Kidney epithelial cell (primary cell): ENCODE data around the gene RHBDD2. TPM values are rescaled to one million over a fixed set of nuclear protein-coding genes. Genes with fewer than 3 reads are reported as not detected.

Source experiments
- DNase-seq: peaks from one replicate; pipeline ENCODE4 v3.0.0-alpha.2; 2010; ENCODE audit warnings: low read depth
- H3K27me3 ChIP-seq: 2 replicates; pipeline ENCODE4 v1.6.0; 2011; ENCODE audit warnings: low read length; ENCODE audit not compliant: control insufficient read depth, insufficient read depth
- H3K36me3 ChIP-seq: 2 replicates; pipeline ENCODE4 v1.5.1; 2011; ENCODE audit warnings: low read length; ENCODE audit not compliant: control insufficient read depth, insufficient read depth
- H3K4me3 ChIP-seq: 2 replicates; pipeline ENCODE4 v1.5.1; 2011; ENCODE audit warnings: low read depth, mild to moderate bottlenecking, control low read depth, low read length
- total RNA-seq: library from RNA; depleted of rRNA; stranded (reverse); fragments of >200 nt; gene quantifications from 2 replicates; pipeline ENCODE4 v1.2.3, GENCODE V29; 2015
- TF ChIP-seq, protein P1 (sequence below): IDR thresholded peaks from 2 replicates; pipeline ENCODE4 v1.5.1; 2011; ENCODE audit warnings: mild to moderate bottlenecking, moderate library complexity, low read length, control low read depth, inconsistent platforms; ENCODE audit not compliant: insufficient read depth, poor library complexity, severe bottlenecking

Gene RHBDD2
- total RNA-seq, 1 donor from 2014 or later = 60.0 TPM

DNA sequence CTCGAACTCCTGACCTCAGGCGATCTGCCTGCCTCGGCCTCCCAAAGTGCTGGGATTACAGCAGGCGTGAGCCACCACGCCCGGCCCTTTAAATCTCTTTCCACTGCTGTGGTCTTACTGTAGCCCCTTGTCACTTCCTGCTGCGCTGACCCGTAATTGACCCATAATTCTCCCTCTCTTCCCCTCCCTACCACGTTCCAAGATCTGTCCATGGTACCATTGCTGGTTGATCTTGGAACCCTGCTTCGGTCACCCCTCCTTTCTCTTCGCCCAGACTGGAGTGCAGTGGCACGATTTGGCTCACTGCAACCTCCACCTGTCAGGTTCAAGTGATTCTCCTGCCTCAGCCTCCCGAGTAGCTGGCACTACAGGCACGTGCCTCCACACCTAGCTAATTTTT lies 42.6 kb downstream of the RHBDD2 start:
- Histone ChIP-seq H3K36me3 (no peaks in the 10 kb centered on the region), H3K4me3 (no peak overlapping the region), H3K27me3 (no peaks in the 10 kb centered on the region)
- TF ChIP-seq, protein P1, sequence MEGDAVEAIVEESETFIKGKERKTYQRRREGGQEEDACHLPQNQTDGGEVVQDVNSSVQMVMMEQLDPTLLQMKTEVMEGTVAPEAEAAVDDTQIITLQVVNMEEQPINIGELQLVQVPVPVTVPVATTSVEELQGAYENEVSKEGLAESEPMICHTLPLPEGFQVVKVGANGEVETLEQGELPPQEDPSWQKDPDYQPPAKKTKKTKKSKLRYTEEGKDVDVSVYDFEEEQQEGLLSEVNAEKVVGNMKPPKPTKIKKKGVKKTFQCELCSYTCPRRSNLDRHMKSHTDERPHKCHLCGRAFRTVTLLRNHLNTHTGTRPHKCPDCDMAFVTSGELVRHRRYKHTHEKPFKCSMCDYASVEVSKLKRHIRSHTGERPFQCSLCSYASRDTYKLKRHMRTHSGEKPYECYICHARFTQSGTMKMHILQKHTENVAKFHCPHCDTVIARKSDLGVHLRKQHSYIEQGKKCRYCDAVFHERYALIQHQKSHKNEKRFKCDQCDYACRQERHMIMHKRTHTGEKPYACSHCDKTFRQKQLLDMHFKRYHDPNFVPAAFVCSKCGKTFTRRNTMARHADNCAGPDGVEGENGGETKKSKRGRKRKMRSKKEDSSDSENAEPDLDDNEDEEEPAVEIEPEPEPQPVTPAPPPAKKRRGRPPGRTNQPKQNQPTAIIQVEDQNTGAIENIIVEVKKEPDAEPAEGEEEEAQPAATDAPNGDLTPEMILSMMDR = no peak
- no peak for DNase-seq

- Histone ChIP-seq H3K36me3 (no peaks in the 10 kb centered on the region), H3K4me3 (no peak overlapping the region), H3K27me3 (no peaks in the 10 kb centered on the region)
- DNase-seq = no peak
- TF ChIP-seq, protein P1 = no peak
These were observed 44.3 kb downstream of the RHBDD2 start for GRCh38 chr7:75922966-75923603.

- H3K4me3 ChIP-seq = no peak overlapping the region
- H3K27me3 ChIP-seq = no peaks in the 10 kb centered on the region
- no peak for DNase-seq
- TF ChIP-seq, protein P1 = no peak
- no peaks in the 10 kb centered on the region for H3K36me3 ChIP-seq
These were observed 45.4 kb downstream of the RHBDD2 start for GRCh38 chr7:75924256-75924655.

GRCh38 chr7:75924889-75925288 lies 46.1 kb downstream of the RHBDD2 start:
- H3K4me3 ChIP-seq = no peak overlapping the region
- no peak for DNase-seq
- H3K27me3 ChIP-seq = no peaks in the 10 kb centered on the region
- H3K36me3 ChIP-seq = no peaks in the 10 kb centered on the region
- TF ChIP-seq, protein P1 = no peak

- no peak overlapping the region for H3K4me3 ChIP-seq
- no peaks in the 10 kb centered on the region for H3K27me3 ChIP-seq
- DNase-seq = no peak
- TF ChIP-seq, protein P1 = no peak
- H3K36me3 ChIP-seq = no peaks in the 10 kb centered on the region
These were observed 47.0 kb downstream of the RHBDD2 start for GRCh38 chr7:75925717-75926435.

GRCh38 chr7:75928568-75928914 lies 49.7 kb downstream of the RHBDD2 start:
- DNase-seq = no peak
- Histone ChIP-seq H3K27me3 (no peaks in the 10 kb centered on the region), H3K36me3 (no peaks in the 10 kb centered on the region), H3K4me3 (no peak overlapping the region)
- TF ChIP-seq, protein P1 = no peak
